ENCODE results near the gene CBX5. TPM values are rescaled to one million over a fixed set of nuclear protein-coding genes. Genes with fewer than 3 reads are reported as not detected.
"Not testable (repeated sequence)": the region's sequence is repeated elsewhere in the genome, so short reads cannot be mapped to it uniquely, and the experiment has no call there.

The CBX5 gene
- total RNA-seq, 1 donor from 2014 or later: 288 TPM

DNA sequence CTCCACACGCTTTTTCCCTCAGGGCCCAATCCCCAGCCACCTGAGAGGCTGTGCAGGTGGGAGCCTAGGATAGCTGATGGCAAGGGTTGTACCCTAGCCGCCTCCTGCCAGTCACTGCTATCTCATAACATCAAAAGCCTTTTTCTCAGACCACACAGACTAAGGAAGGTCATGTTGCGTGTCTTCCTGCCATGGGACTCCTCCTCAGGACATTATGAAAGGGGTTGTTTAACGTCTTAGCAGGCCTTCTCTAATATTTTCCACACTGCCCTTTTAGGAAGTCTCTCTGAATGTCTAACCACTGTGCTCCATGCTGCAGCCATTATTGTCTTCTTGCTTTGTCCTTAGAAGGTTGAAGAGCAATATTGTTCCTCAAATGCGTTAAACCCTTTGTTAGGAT, 83.5 kb downstream of the CBX5 start:
- no peak overlapping the region for H3K4me3 ChIP-seq
- H4K20me1 ChIP-seq (ENCODE audit: low read depth): peaks cover 2% of the 10 kb centered on the region
- H3K27ac ChIP-seq: no peak overlapping the region
- H3K4me1 ChIP-seq: no peaks in the 10 kb centered on the region
- no peaks in the 10 kb centered on the region for H3K36me3 ChIP-seq
- H3K27me3 ChIP-seq: peaks cover 100% of the 10 kb centered on the region
- H3K9me3 ChIP-seq (ENCODE audit: low read depth): no peaks in the 10 kb centered on the region
- Mint-ChIP-seq H3K27me3 (ENCODE audit: insufficient read depth, low read depth) (peaks cover 78% of the 10 kb centered on the region), H3K27ac (no peak overlapping the region), H3K36me3 (no peaks in the 10 kb centered on the region), H3K4me3 (no peak overlapping the region), H3K9me3 (no peaks in the 10 kb centered on the region), H3K4me1 (no peaks in the 10 kb centered on the region)
- H3K9ac ChIP-seq: no peak overlapping the region
- H3K79me2 ChIP-seq (ENCODE audit: low read depth): no peaks in the 10 kb centered on the region
- H2AFZ ChIP-seq (replicated peaks): no peak overlapping the region
- no peak overlapping the region for H3K4me2 ChIP-seq
- no peaks in the 10 kb centered on the region for H3F3A ChIP-seq (ENCODE audit: low read depth)
- TF ChIP-seq EZH2 (IDR thresholded peaks at IDR 0.05) (no peak), EZH2phosphoT487 (IDR thresholded peaks at IDR 0.05) (no peak), CTCF (IDR thresholded peaks at IDR 0.05) (no peak)
- DNase-seq (ENCODE audit: low spot score): no peak

- Histone ChIP-seq H3K79me2 (ENCODE audit: low read depth) (no peaks in the 10 kb centered on the region), H3K27ac (no peak overlapping the region), H3K9me3 (ENCODE audit: low read depth) (no peaks in the 10 kb centered on the region), H3K36me3 (no peaks in the 10 kb centered on the region), H2AFZ (replicated peaks) (no peak overlapping the region), H3K4me1 (no peaks in the 10 kb centered on the region), H3K27me3 (peaks cover 100% of the 10 kb centered on the region), H3K9ac (no peak overlapping the region), H4K20me1 (ENCODE audit: low read depth) (no peaks in the 10 kb centered on the region), H3F3A (ENCODE audit: low read depth) (no peaks in the 10 kb centered on the region), H3K4me2 (no peak overlapping the region), H3K4me3 (no peak overlapping the region)
- Mint-ChIP-seq H3K27ac (no peak overlapping the region), H3K4me3 (peak overlapping the region; percentile 5), H3K9me3 (no peaks in the 10 kb centered on the region), H3K4me1 (no peaks in the 10 kb centered on the region), H3K36me3 (no peaks in the 10 kb centered on the region), H3K27me3 (ENCODE audit: insufficient read depth, low read depth) (peaks cover 76% of the 10 kb centered on the region)
- DNase-seq (ENCODE audit: low spot score): no peak
- peak; percentile 22 for TF ChIP-seq EZH2 (IDR thresholded peaks at IDR 0.05)
- TF ChIP-seq CTCF (IDR thresholded peaks at IDR 0.05): no peak
- no peak for TF ChIP-seq EZH2phosphoT487 (IDR thresholded peaks at IDR 0.05)
These were observed 84.1 kb downstream of the CBX5 start for GRCh38 chr12:54195737-54196347.

DNA sequence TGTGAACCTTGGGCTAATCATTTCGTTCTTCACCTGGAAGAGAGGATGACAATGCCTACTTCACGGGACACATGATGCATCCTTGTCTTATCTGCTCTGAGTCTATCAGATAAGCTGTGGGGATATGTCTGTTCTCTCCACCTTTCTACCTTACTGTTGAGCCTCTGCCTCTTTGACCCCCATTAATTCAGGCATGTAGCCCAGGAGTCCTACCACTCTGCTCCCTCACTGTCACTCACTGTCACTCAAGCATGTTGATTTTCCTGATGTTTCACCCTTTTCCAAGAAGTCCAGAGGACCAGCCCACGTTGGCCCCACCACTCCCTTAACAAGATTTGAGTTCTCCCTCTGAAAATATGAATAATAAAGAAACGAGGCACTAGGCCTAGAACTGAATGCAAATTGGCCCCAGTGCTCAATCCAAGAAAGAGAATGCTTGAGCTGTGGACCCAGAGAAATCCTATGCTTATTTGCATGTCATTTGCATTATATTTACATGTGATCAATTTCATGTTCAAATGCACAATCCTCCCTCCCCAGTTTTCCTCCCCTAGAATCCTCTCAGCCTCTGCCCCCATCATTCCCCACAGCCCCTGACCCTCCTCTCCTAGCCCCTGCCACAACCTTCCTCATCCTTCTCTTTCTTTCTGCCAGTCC, 84.7 kb downstream of the CBX5 start:
- no peak overlapping the region for H2AFZ ChIP-seq (replicated peaks)
- no peaks in the 10 kb centered on the region for H4K20me1 ChIP-seq (ENCODE audit: low read depth)
- no peaks in the 10 kb centered on the region for H3K36me3 ChIP-seq
- H3K27me3 Mint-ChIP-seq (ENCODE audit: insufficient read depth, low read depth): peaks cover 74% of the 10 kb centered on the region
- H3K9me3 ChIP-seq (ENCODE audit: low read depth): no peaks in the 10 kb centered on the region
- H3K4me1 Mint-ChIP-seq: no peaks in the 10 kb centered on the region
- no peaks in the 10 kb centered on the region for H3K36me3 Mint-ChIP-seq
- H3K27me3 ChIP-seq: peaks cover 100% of the 10 kb centered on the region
- no peak for TF ChIP-seq EZH2 (IDR thresholded peaks at IDR 0.05)
- no peak for TF ChIP-seq CTCF (IDR thresholded peaks at IDR 0.05)
- DNase-seq (ENCODE audit: low spot score): no peak
- H3K4me2 ChIP-seq: no peak overlapping the region
- H3F3A ChIP-seq (ENCODE audit: low read depth): no peaks in the 10 kb centered on the region
- H3K27ac ChIP-seq: no peak overlapping the region
- H3K4me3 Mint-ChIP-seq: peak overlapping the region; percentile 20
- no peak overlapping the region for H3K9ac ChIP-seq
- no peaks in the 10 kb centered on the region for H3K9me3 Mint-ChIP-seq
- no peaks in the 10 kb centered on the region for H3K4me1 ChIP-seq
- H3K79me2 ChIP-seq (ENCODE audit: low read depth): no peaks in the 10 kb centered on the region
- no peak overlapping the region for H3K4me3 ChIP-seq
- H3K27ac Mint-ChIP-seq: no peak overlapping the region

GRCh38 chr12:54194611-54195010, 85.3 kb downstream of the CBX5 start:
- H3K27ac ChIP-seq; H3K4me2 ChIP-seq; H3K4me1 ChIP-seq; H3K4me3 Mint-ChIP-seq; H3K9me3 ChIP-seq (ENCODE audit: low read depth); H4K20me1 ChIP-seq (ENCODE audit: low read depth); H2AFZ ChIP-seq (replicated peaks); DNase-seq (ENCODE audit: low spot score); H3K9ac ChIP-seq; H3K27ac Mint-ChIP-seq; H3F3A ChIP-seq (ENCODE audit: low read depth); H3K36me3 ChIP-seq; H3K4me3 ChIP-seq; H3K36me3 Mint-ChIP-seq; H3K79me2 ChIP-seq (ENCODE audit: low read depth); H3K9me3 Mint-ChIP-seq; H3K4me1 Mint-ChIP-seq: not testable (repeated sequence)
- H3K27me3 ChIP-seq: peaks cover 100% of the 10 kb centered on the region
- H3K27me3 Mint-ChIP-seq (ENCODE audit: insufficient read depth, low read depth): peaks cover 68% of the 10 kb centered on the region

Measured in neural progenitor cell (in vitro differentiated cells).